Naive B cell (primary cell): ENCODE results near the gene B3GNT9. TPM values are rescaled to one million over a fixed set of nuclear protein-coding genes. Genes with fewer than 3 reads are reported as not detected.
"Not testable (repeated sequence)": the region's sequence is repeated elsewhere in the genome, so short reads cannot be mapped to it uniquely, and the experiment has no call there.

Source experiments
- ATAC-seq, 2 donors: fragments of 150-1000 bp; cut with Tn5 transposase; 2 replicates each; pipeline ENCODE4 v1.10.0; 2021; ENCODE audit warnings: low read depth in 2 of 2, mild to moderate bottlenecking in 2 of 2, moderate library complexity in 2 of 2
- DNase-seq: peaks from one replicate; pipeline ENCODE4 v3.0.0; 2022
- H3K27ac Mint-ChIP-seq, 6 donors: one replicate each; pipeline ENCODE4 v1.8.0; 2020 to 2022; ENCODE audit warnings: mild to moderate bottlenecking in 6 of 6, mixed read lengths in 6 of 6, moderate library complexity in 5 of 6, inconsistent platforms in 2 of 6
- H3K27me3 Mint-ChIP-seq, 3 donors: one replicate each; pipeline ENCODE4 v1.8.0; 2021 to 2022; ENCODE audit warnings: mixed read lengths in 3 of 3, mild to moderate bottlenecking in 1 of 3
- H3K36me3 Mint-ChIP-seq, 2 donors: one replicate each; pipeline ENCODE4 v1.8.0; 2020 to 2022; ENCODE audit warnings: mixed read lengths in 2 of 2, inconsistent platforms in 1 of 2, mild to moderate bottlenecking in 1 of 2
- H3K4me1 Mint-ChIP-seq, 3 donors: one replicate each; pipeline ENCODE4 v1.8.0; 2020 to 2022; ENCODE audit warnings: mixed read lengths in 3 of 3, inconsistent platforms in 1 of 3, mild to moderate bottlenecking in 1 of 3, moderate library complexity in 1 of 3
- H3K4me3 Mint-ChIP-seq, 8 donors: one replicate each; pipeline ENCODE4 v1.8.0; 2020 to 2022; ENCODE audit warnings: mild to moderate bottlenecking in 8 of 8, mixed read lengths in 8 of 8, moderate library complexity in 8 of 8, inconsistent platforms in 2 of 8
- H3K9me3 Mint-ChIP-seq, 7 donors: one replicate each; pipeline ENCODE4 v1.8.0; 2020 to 2022; ENCODE audit warnings: mixed read lengths in 7 of 7, mild to moderate bottlenecking in 5 of 7, inconsistent platforms in 2 of 7, moderate library complexity in 1 of 7
- polyA plus RNA-seq, 6 donors: library from polyadenylated mRNA; unstranded; fragments of 300-500 nt; fragmentation: Illumina TruSeq; gene quantifications; one replicate each; pipeline ENCODE4 v1.2.3, GENCODE V29; 2021; ENCODE audit warnings: low read depth in 6 of 6

The B3GNT9 gene
- polyA plus RNA-seq, 6 donors from 2014 or later = 0.09 to 0.73 (median 0.36) TPM; not detected in 2

GRCh38 chr16:67128887-67129286 is 21.9 kb downstream of the B3GNT9 start:
- Mint-ChIP-seq H3K4me3 (no peak overlapping the region), H3K4me1 (peaks cover 0 to 5% (median 0%) of the 10 kb centered on the region in 3 donors), H3K27me3 (no peaks in the 10 kb centered on the region), H3K9me3 (no peaks in the 10 kb centered on the region), H3K27ac (no peak overlapping the region), H3K36me3 (peaks cover 25 to 28% of the 10 kb centered on the region in 2 donors)
- DNase-seq (no peak), ATAC-seq (no peak)

GRCh38 chr16:67128417-67128816 is 22.4 kb downstream of the B3GNT9 start:
- Mint-ChIP-seq H3K36me3 (peaks cover 29 to 33% of the 10 kb centered on the region in 2 donors), H3K27ac (peak overlapping the region in 1 of 6 donors; percentile 88)

DNA sequence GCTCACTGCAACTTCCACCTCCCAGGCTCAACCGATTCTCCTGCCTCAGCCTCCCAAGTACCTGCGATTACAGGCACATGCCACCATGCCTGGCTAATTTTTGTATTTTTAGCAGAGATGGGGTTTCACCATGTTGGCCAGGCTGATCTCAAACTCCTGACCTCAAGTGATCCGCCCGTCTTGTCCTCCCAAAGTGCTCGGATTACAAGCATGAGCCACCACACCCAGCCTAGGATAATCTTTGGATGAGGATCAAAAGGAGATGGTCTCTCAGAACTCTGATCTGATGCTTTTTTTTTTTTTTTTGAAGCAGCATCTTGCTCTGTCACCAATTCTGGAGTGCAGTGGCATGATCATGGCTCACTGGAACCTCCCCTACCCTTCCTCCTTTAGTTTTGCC is 28.0 kb downstream of the B3GNT9 start:
- not testable (repeated sequence) for H3K27ac Mint-ChIP-seq, DNase-seq, H3K4me1 Mint-ChIP-seq, H3K9me3 Mint-ChIP-seq, H3K4me3 Mint-ChIP-seq, ATAC-seq, H3K27me3 Mint-ChIP-seq
- H3K36me3 Mint-ChIP-seq = peaks cover 15% of the 10 kb centered on the region in 2 donors

More at GRCh38 chr16:67128417-67128816, 22.4 kb downstream of the B3GNT9 start:
- Mint-ChIP-seq H3K27me3 (no peaks in the 10 kb centered on the region), H3K4me3 (no peak overlapping the region), H3K9me3 (no peaks in the 10 kb centered on the region), H3K4me1 (peaks cover 2 to 5% (median 4%) of the 10 kb centered on the region in 3 donors)
- ATAC-seq (no peak), DNase-seq (no peak)

GRCh38 chr16:67120025-67120424 is 30.8 kb downstream of the B3GNT9 start:
- Mint-ChIP-seq H3K27ac (no peak overlapping the region), H3K4me3 (no peak overlapping the region), H3K9me3 (no peaks in the 10 kb centered on the region), H3K4me1 (peaks cover 2 to 8% (median 7%) of the 10 kb centered on the region in 3 donors), H3K36me3 (peaks cover 8 to 13% of the 10 kb centered on the region in 2 donors), H3K27me3 (no peaks in the 10 kb centered on the region)
- ATAC-seq (no peak), DNase-seq (no peak)

DNA sequence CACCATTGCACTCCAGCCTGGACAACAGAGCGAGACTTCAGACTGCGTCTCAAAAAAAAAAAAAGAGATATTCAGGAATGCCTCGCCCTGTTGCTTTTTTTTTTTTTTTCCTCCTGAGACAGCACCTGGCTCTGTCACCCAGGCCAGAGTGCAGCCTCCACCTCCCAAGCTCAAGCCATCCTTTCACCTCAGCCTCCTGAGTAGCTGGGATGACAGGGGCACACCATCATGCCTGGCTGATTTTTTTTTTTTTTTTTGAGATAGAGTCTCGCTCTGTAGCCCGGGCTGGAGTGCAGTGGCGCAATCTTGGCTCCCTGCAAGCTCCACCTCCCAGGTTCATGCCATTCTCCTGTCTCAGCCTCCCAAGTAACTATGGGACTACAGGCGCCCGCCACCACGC is 33.1 kb downstream of the B3GNT9 start:
- Mint-ChIP-seq H3K36me3 (peaks cover 0 to 7% of the 10 kb centered on the region in 2 donors), H3K4me1 (peaks cover 12 to 14% (median 13%) of the 10 kb centered on the region in 3 donors), H3K9me3 (no peaks in the 10 kb centered on the region), H3K27me3 (no peaks in the 10 kb centered on the region), H3K27ac (no peak overlapping the region), H3K4me3 (no peak overlapping the region)
- no peak for ATAC-seq
- no peak for DNase-seq

DNA sequence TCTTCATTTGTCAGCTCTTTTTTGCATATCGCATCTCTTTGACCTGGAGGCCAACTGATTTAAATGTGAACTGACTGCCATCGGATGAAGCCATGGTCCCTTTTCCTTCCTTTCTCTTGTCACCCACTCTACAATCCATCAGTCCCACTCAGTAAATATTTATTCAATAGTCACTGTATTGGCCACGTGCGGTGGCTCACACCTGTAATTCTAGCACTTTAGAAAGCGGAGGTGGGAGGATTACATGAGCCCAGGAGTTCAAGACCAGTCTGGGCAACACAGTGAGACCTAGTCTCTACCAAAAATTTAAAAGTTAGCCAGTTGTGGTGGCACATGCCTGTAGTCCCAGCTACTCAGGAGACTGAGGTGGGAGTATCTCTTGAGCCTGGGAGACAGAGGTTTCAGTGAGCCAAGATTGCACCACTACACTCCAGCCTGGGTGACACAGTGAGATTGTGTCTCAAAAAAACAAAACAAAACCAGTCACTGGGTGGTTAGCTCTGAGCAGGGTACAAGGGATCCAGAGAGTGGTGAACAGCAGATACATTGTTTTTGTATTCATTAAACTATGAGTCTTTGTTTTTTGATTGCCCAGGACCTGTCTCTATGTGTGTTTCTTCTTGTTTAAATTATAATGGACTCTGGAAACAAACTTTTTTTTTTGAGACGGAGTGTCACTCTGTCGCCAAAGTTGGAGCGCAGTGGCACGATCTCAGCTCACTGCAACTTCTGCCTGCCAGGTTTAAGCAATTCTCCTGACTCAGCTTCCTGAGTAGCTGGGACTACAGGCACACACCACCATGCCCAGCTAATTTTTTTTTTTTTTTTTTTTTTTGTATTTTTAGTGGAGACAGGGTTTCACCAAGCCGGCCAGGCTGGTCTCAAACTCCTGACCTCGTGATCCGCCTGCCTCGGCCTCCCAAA is 34.1 kb downstream of the B3GNT9 start:
- DNase-seq (no peak), ATAC-seq (no peak)
- Mint-ChIP-seq H3K27me3 (no peaks in the 10 kb centered on the region), H3K4me1 (peaks cover 20 to 22% (median 21%) of the 10 kb centered on the region in 3 donors), H3K4me3 (no peak overlapping the region), H3K27ac (peak overlapping the region in 2 of 6 donors; percentile 15 to 41), H3K9me3 (no peaks in the 10 kb centered on the region), H3K36me3 (peaks cover 0 to 7% of the 10 kb centered on the region in 2 donors)

DNA sequence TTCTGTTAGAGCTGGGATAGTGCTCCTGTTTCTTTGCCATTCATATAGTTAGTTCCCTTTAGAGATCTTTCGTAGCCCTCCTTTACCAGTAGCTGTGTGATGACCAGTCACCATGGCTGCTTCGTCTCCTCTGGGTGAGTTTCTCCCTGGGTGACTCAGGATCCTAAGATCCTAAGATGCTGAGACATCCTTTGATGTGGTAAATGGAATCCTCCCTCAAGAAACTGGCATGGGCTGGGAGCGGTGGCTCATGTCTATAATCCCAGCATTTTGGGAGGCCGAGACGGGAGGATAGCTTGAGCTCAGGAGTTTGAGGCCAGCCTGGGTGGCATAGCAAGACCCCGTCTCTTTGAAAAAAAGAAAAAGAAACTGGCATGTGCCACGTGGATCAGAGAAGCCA is 35.2 kb downstream of the B3GNT9 start:
- Mint-ChIP-seq H3K4me1 (peaks cover 25 to 31% (median 30%) of the 10 kb centered on the region in 3 donors), H3K4me3 (no peak overlapping the region), H3K36me3 (peaks cover 0 to 7% of the 10 kb centered on the region in 2 donors), H3K27me3 (no peaks in the 10 kb centered on the region), H3K9me3 (no peaks in the 10 kb centered on the region), H3K27ac (peak overlapping the region in 2 of 6 donors; percentile 15 to 68)
- DNase-seq = no peak
- ATAC-seq = no peak

DNA sequence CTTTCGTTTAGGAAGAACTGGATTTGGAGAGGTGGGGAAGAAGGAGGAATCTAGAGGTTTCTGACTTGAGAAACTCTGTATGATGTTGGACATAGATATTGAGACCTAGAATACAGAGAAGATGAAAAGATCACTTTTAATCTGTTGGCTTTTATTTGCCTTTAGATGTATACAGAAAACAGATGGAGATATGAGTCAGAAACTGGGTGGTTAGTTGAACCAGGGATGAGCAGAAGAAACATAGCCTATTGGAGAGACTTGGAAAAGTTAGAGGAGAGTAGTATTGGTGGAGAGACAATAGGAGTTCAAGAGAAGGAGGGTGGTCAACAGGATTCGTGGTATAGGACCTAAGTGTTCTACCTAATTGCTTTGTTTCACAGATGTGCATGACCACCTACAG is 36.0 kb downstream of the B3GNT9 start:
- no peak for DNase-seq
- Mint-ChIP-seq H3K9me3 (no peaks in the 10 kb centered on the region), H3K4me1 (peaks cover 32 to 39% (median 37%) of the 10 kb centered on the region in 3 donors), H3K27me3 (no peaks in the 10 kb centered on the region), H3K27ac (peak overlapping the region in 2 of 6 donors; percentile 2 to 78), H3K36me3 (peaks cover 0 to 7% of the 10 kb centered on the region in 2 donors), H3K4me3 (peak overlapping the region in 1 of 8 donors; percentile 27)
- no peak for ATAC-seq

GRCh38 chr16:67112591-67113399 is 38.0 kb downstream of the B3GNT9 start:
- H3K4me1 Mint-ChIP-seq = peaks cover 38 to 41% (median 39%) of the 10 kb centered on the region in 3 donors
- ATAC-seq (no peak), DNase-seq (no peak)
- H3K4me3 Mint-ChIP-seq = peak overlapping the region in 1 of 8 donors; percentile 45
- H3K27ac Mint-ChIP-seq = peak overlapping the region in 1 of 6 donors; percentile 60
- H3K27me3 Mint-ChIP-seq = no peaks in the 10 kb centered on the region
- H3K9me3 Mint-ChIP-seq = no peaks in the 10 kb centered on the region
- peaks cover 0 to 7% of the 10 kb centered on the region in 2 donors for H3K36me3 Mint-ChIP-seq

DNA sequence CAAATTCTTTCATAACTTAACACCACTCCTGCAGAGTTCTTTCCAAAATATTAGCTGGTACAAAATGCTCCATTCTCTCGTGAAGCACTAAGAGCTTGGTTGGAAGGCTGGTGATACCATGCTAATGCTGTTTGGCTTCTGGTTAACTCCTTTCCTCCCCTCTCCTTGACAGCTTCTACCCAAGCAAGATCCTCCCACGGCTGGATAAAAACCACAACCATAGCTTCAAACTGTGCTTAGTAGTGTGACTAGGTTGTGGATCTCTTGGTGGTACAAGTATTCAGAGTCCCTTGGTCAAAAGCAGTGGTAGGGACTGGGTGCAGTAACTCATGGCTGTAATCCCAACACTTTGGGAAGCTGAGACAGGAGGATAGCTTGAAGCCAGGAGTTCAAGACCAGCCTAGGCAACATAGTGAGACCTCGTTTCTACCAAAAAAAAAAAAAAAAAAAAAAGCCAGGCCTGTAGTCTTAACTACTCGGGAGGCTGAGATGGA is 38.8 kb downstream of the B3GNT9 start:
- DNase-seq (no peak), ATAC-seq (no peak)
- Mint-ChIP-seq H3K4me1 (peaks cover 38 to 41% (median 39%) of the 10 kb centered on the region in 3 donors), H3K27ac (no peak overlapping the region), H3K27me3 (no peaks in the 10 kb centered on the region), H3K36me3 (peaks cover 0 to 7% of the 10 kb centered on the region in 2 donors), H3K4me3 (peak overlapping the region in 1 of 8 donors; percentile 95), H3K9me3 (no peaks in the 10 kb centered on the region)

DNA sequence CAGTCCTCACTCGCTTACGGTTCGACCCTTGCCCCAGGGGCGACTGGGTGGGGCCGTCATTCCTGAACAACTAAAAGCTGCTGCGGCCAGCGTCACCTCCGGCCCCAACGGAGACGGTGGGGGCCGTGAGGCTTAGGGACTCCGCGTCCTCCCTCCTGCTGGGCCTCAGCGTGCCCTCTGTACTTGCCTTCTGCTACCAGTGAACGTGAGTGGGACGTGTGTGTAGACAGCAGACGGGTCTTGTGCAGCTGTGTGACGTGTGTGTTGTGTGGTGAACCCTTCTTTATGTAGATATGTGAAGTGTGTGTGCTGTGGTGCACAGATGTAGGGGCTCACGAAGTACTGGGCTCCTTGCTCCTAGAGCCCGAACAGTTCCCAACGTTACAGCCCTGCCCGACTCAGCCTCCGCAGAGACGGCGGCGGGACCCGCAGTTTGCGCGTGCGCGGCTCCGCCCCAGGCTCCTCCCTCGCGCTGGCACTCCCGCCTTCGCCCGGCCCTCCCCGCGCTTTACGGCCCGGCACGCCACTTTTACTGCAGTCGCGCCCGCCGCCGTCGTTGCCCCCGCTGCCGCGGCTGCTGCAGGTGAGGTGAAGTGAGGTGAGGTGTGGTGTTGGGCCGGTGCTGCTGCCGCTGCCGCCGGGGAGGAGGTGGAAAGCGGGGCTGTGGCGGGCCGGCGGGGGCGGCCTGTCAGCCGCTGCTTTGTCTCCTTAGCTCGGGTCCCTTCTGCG is 41.2 kb downstream of the B3GNT9 start, which contains the start of gene PHAF1:
TSS of gene PHAF1 (plus strand) at position 535 of the 729 bp plus-strand sequence. CDS start 235 bp downstream, outside the sequence.
- H3K27me3 Mint-ChIP-seq = no peaks in the 10 kb centered on the region
- peaks cover 40 to 56% (median 49%) of the 10 kb centered on the region in 3 donors for H3K4me1 Mint-ChIP-seq
- ATAC-seq (peak; percentile 69 to 76), DNase-seq (peak; percentile 95)
- H3K9me3 Mint-ChIP-seq = no peaks in the 10 kb centered on the region
- H3K27ac Mint-ChIP-seq = peak within 1 kb of the TSS; percentile 91 to 98 (median 94)
- peak within 1 kb of the TSS; percentile 94 to 99 (median 98) for H3K4me3 Mint-ChIP-seq
- H3K36me3 Mint-ChIP-seq = no peaks in the 10 kb centered on the region

DNA sequence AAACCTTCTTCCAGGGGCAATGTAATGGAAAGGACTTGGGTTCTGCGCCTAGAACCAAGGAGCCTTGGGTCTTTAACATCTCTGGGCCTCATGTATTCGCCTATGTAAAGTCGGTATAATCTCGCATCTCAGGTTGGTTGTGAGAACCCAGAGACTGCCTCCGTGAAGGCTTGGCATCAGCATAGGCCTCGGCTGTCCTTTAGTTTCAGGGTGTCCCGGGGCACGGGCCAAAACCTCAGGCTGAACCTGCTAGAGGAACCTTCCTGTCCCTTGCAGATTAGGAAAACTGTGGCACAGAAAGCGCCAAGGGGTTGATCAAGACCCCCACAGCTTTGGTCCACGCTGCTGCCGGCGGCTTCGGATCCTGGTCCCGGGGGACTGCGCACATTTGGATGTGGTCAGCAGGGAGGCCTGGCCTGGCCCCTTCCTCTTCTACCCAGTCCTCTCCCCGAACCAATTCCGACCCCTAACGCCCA is 41.8 kb downstream of the B3GNT9 start:
- no peak for ATAC-seq
- H3K4me3 Mint-ChIP-seq = peak overlapping the region in 7 of 8 donors; percentile 94 to 99 (median 97)
- no peak for DNase-seq
- H3K27me3 Mint-ChIP-seq = no peaks in the 10 kb centered on the region
- H3K9me3 Mint-ChIP-seq = no peaks in the 10 kb centered on the region
- peaks cover 43 to 62% (median 52%) of the 10 kb centered on the region in 3 donors for H3K4me1 Mint-ChIP-seq
- no peaks in the 10 kb centered on the region for H3K36me3 Mint-ChIP-seq
- H3K27ac Mint-ChIP-seq = no peak overlapping the region
